Stomach (tissue), 9 donors: ENCODE measurements around the gene RIF1. TPM values are rescaled to one million over a fixed set of nuclear protein-coding genes. Genes with fewer than 3 reads are reported as not detected.

Source experiments
- DNase-seq, 2 donors: peaks; one replicate each; pipeline versions ENCODE4 v3.0.0 to v3.0.0-alpha.2; 2013 to 2019
- H3K27ac ChIP-seq, 5 donors: fragments of 200-600 bp in 4 of 5; sonication (generic) in 4 of 5; one replicate each; pipeline ENCODE4 v1.5.1; 2013 to 2019; ENCODE audit warnings: mild to moderate bottlenecking in 1 of 5, moderate library complexity in 1 of 5
- H3K27me3 ChIP-seq, 3 donors: fragments of 200-600 bp; sonication (generic); one replicate each; pipeline ENCODE4 v1.5.1; 2017 to 2019; ENCODE audit warnings: mixed run types in 1 of 3
- H3K36me3 ChIP-seq, 4 donors: fragments of 200-600 bp; sonication (generic); 1 replicate in 3 of 4; 2 replicates in 1 of 4; pipeline ENCODE4 v1.5.1; 2016 to 2019
- H3K4me1 ChIP-seq, 4 donors: fragments of 200-600 bp; sonication (generic); one replicate each; pipeline ENCODE4 v1.5.1; 2016 to 2019
- H3K4me3 ChIP-seq, 4 donors: fragments of 200-600 bp; sonication (generic) in 3 of 4; one replicate each; pipeline ENCODE4 v1.5.1; 2016 to 2019; ENCODE audit warnings: mild to moderate bottlenecking in 1 of 4
- H3K9me3 ChIP-seq, 4 donors: fragments of 200-600 bp; sonication (generic); one replicate each; pipeline ENCODE4 v1.5.1; 2016 to 2019
- EP300 ChIP-seq: sonication (generic); formaldehyde crosslinking; IDR thresholded peaks from one replicate; pipeline ENCODE4 v1.6.1; 2017; ENCODE audit warnings: antibody characterized with exemption
- POLR2A ChIP-seq, 4 donors: fragments of 450-650 bp; IDR thresholded peaks; one replicate each; pipeline ENCODE4 v1.6.1; 2016; ENCODE audit warnings: antibody characterized with exemption in 4 of 4, control low read depth in 2 of 4, mild to moderate bottlenecking in 1 of 4, moderate library complexity in 1 of 4
- POLR2AphosphoS5 ChIP-seq, 3 donors: sonication (generic); formaldehyde crosslinking; IDR thresholded peaks; one replicate each; pipeline ENCODE4 v1.6.1; 2016; ENCODE audit warnings: antibody characterized with exemption in 3 of 3
- WGBS, 5 donors: extraction: QIAGEN DNeasy Blood & Tissue Kit in 3 of 5; methylation state at CpG; one replicate each; pipeline versions ENCODE4 v1.1.5 to v1.1.7; 2013 to 2018; 5-methylcytosine and 5-hydroxymethylcytosine counted together
- intact Hi-C: fragments of 100-400 bp; cut with DNase I; formaldehyde crosslinking; loops from one replicate; pipeline ENCODE4 v1.15.1; 2023; ENCODE audit warnings: low total_unique reads
- polyA plus RNA-seq, 3 donors: library from polyadenylated mRNA; stranded (reverse); fragments of 200-250 nt; gene quantifications; one replicate each; pipeline ENCODE4 v1.2.3, GENCODE V29; 2013
- total RNA-seq, 5 donors: library from RNA; depleted of rRNA; stranded (reverse); fragments of >200 nt; gene quantifications; one replicate each; pipeline versions ENCODE4 v1.1.0 to v1.2.3, GENCODE V29; 2014 to 2016
- TF ChIP-seq, protein P1 (sequence below), 7 experiments: fragments of 450-650 bp in 4 of 7; fragments of 200-600 bp in 3 of 7; sonication (generic) in 3 of 7; IDR thresholded peaks; one replicate each; pipeline ENCODE4 v1.5.1; 2016 to 2019; ENCODE audit warnings: antibody characterized with exemption in 7 of 7, control low read depth in 2 of 7, mild to moderate bottlenecking in 1 of 7
- donor health status: healthy with polysubstance abuse.
- donor health status: Bipolar disorder and iron deficiency.
- donor health status: healthy.

RIF1 gene
- total and polyA plus RNA-seq, 8 donors, result 2.2 to 105 (median 29.5) TPM

DNA sequence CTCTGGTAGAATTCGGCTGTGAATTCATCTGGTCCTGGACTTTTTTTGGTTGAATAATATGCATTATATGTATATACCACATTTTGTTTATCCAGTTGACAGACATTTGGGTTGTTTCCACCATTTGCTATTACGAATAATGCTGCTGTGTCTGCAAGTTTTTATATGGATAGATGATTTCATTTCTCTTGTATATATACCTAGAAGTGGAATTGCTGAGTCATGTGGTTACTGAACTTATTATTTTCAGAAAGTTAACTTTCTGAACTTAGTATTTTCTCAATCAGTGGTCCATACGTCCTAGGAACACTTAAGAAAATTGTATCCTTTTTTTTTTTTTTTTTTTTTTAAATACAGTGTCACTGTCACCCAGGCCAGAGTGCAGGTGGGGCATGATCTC lies 63.3 kb downstream of the RIF1 start:
- intact Hi-C loops, result no loop called here
- H3K27me3 ChIP-seq, result no peaks in the 10 kb centered on the region
- H3K27ac ChIP-seq, result no peak overlapping the region
- H3K36me3 ChIP-seq, result peaks cover 34 to 96% (median 93%) of the 10 kb centered on the region in 4 donors
- no peak for DNase-seq
- no peak for TF ChIP-seq POLR2AphosphoS5 (IDR thresholded peaks at IDR 0.05)
- 73 to 93% (median 82%) methylated on average over 3 of the region's 3 CpGs for WGBS, 5 donors
- no peaks in the 10 kb centered on the region for H3K4me1 ChIP-seq
- H3K9me3 ChIP-seq, result no peaks in the 10 kb centered on the region
- no peak overlapping the region for H3K4me3 ChIP-seq

DNA sequence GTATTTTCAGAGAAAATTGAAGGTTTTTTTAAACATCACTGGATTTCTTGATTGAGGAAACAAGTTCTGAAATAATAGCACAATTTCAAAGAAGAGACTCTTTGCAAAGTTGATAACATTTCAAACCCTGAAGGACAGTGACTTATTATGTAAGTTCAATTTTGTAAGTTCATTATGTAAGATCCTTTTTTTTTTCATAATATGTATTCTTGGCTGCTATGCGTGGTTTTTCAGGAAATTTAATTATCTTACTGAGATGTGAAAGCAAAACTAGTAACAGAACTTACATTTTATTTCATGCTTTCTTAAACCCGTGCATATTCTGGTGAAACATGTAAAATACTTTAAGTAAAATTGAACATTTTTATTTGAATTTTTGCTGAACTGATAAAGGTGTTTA lies 65.4 kb downstream of the RIF1 start:
- Histone ChIP-seq H3K9me3 (no peaks in the 10 kb centered on the region), H3K4me3 (no peak overlapping the region), H3K27me3 (no peaks in the 10 kb centered on the region), H3K4me1 (no peaks in the 10 kb centered on the region), H3K27ac (no peak overlapping the region), H3K36me3 (peaks cover 19 to 84% (median 80%) of the 10 kb centered on the region in 4 donors)
- WGBS, 5 donors, result 77 to 87% (median 83%) methylated on average over 2 of the region's 2 CpGs
- TF ChIP-seq POLR2A (IDR thresholded peaks at IDR 0.05), result no peak
- TF ChIP-seq EP300, result no peak
- TF ChIP-seq, protein P1, sequence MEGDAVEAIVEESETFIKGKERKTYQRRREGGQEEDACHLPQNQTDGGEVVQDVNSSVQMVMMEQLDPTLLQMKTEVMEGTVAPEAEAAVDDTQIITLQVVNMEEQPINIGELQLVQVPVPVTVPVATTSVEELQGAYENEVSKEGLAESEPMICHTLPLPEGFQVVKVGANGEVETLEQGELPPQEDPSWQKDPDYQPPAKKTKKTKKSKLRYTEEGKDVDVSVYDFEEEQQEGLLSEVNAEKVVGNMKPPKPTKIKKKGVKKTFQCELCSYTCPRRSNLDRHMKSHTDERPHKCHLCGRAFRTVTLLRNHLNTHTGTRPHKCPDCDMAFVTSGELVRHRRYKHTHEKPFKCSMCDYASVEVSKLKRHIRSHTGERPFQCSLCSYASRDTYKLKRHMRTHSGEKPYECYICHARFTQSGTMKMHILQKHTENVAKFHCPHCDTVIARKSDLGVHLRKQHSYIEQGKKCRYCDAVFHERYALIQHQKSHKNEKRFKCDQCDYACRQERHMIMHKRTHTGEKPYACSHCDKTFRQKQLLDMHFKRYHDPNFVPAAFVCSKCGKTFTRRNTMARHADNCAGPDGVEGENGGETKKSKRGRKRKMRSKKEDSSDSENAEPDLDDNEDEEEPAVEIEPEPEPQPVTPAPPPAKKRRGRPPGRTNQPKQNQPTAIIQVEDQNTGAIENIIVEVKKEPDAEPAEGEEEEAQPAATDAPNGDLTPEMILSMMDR (IDR thresholded peaks at IDR 0.05), result no peak
- TF ChIP-seq POLR2AphosphoS5 (IDR thresholded peaks at IDR 0.05), result no peak
- DNase-seq, result no peak
- intact Hi-C loops, result no loop called here

DNA sequence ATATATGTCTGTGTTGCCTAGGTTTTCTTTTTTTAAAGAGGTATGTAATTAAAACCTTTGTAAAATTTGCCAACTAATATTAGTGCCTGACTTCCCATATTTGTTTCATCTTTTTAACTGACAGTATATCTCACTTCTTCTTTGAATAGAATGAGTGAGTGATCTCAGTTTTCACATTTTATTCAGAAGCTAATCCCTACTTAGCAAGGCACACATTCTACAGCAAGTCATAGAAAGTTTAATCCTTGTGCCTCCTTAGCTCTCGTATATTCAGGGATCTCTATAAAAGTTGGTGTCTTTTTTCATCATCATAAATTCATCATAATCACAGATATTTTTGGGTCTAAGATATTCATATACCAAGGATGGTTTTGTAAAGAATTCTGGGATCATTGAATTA lies 66.6 kb downstream of the RIF1 start:
- Histone ChIP-seq H3K27me3 (no peaks in the 10 kb centered on the region), H3K9me3 (no peaks in the 10 kb centered on the region), H3K36me3 (peaks cover 9 to 79% (median 77%) of the 10 kb centered on the region in 4 donors), H3K4me1 (no peaks in the 10 kb centered on the region), H3K4me3 (no peak overlapping the region), H3K27ac (no peak overlapping the region)
- intact Hi-C loops, result no loop called here
- WGBS, 5 donors, result 84 to 97% (median 92%) methylated on average over 1 of the region's 1 CpG
- DNase-seq, result no peak
- TF ChIP-seq POLR2AphosphoS5 (IDR thresholded peaks at IDR 0.05), result no peak
- TF ChIP-seq POLR2A (IDR thresholded peaks at IDR 0.05), result no peak
- no peak for TF ChIP-seq EP300
- TF ChIP-seq, protein P1 (IDR thresholded peaks at IDR 0.05), result no peak

DNA sequence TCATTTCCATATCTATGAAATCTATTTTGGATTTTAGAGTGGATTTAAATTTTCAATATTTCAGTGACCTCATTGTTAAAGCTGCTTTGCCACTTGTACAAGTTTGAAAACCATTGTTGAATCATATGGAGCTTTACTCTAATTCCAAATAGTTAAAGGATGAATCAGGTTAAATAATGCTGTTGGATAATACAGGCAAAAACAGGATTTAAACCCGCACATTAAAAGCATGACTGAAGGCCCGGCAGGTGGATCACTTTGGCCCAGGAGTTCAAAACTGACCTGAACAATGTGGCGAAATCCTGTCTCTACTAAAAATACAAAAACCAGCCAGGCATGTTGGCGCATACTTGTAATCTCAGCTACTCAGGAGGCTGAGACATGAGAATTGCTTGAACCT lies 68.3 kb downstream of the RIF1 start:
- no peak for TF ChIP-seq POLR2A (IDR thresholded peaks at IDR 0.05)
- no peak for TF ChIP-seq POLR2AphosphoS5 (IDR thresholded peaks at IDR 0.05)
- no peak for TF ChIP-seq EP300
- TF ChIP-seq, protein P1 (IDR thresholded peaks at IDR 0.05), result no peak
- no peak overlapping the region for H3K4me3 ChIP-seq
- no peak for DNase-seq
- peaks cover 11 to 86% (median 74%) of the 10 kb centered on the region in 4 donors for H3K36me3 ChIP-seq
- 92 to 98% (median 98%) methylated on average over 4 of the region's 4 CpGs for WGBS, 5 donors
- no peaks in the 10 kb centered on the region for H3K4me1 ChIP-seq
- no peaks in the 10 kb centered on the region for H3K27me3 ChIP-seq
- H3K9me3 ChIP-seq, result no peaks in the 10 kb centered on the region
- intact Hi-C loops, result no loop called here
- H3K27ac ChIP-seq, result no peak overlapping the region

DNA sequence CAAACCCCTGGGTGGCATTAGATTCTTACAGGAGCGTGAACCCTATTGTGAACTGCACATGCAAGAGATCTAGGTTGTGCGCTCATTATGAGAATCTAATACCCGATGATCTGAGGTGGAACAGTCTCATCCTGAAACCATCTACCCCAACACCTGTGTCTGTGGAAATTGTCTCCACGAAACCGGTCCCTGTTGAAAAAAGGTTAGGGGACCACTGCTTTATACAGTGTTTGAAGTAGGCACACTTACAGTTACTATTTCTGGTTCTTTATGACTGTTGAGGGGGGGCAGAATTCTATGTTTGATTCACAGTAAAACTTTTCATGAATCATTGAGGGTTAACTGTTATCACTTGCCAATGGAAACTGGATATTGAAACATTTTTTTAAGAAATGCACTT lies 72.0 kb downstream of the RIF1 start:
- intact Hi-C loops, result no loop called here
- no peaks in the 10 kb centered on the region for H3K27me3 ChIP-seq
- H3K4me3 ChIP-seq, result no peak overlapping the region
- 87 to 99% (median 91%) methylated on average over 5 of the region's 5 CpGs for WGBS, 5 donors
- DNase-seq, result no peak
- TF ChIP-seq POLR2A (IDR thresholded peaks at IDR 0.05), result no peak
- TF ChIP-seq, protein P1 (IDR thresholded peaks at IDR 0.05), result no peak
- H3K9me3 ChIP-seq, result no peaks in the 10 kb centered on the region
- H3K4me1 ChIP-seq, result peaks cover 0 to 5% (median 0%) of the 10 kb centered on the region in 4 donors
- peaks cover 8 to 78% (median 57%) of the 10 kb centered on the region in 4 donors for H3K36me3 ChIP-seq
- H3K27ac ChIP-seq, result no peak overlapping the region
